Neural progenitor cell (in vitro differentiated cells): ENCODE data around the gene CLTB. TPM values are rescaled to one million over a fixed set of nuclear protein-coding genes. Genes with fewer than 3 reads are reported as not detected.

ENCODE experiments used
- DNase-seq: peaks from one replicate; pipeline ENCODE4 v3.0.0-alpha.2; 2016; ENCODE audit warnings: low spot score
- H2AFZ ChIP-seq: fragments of 200-600 bp; sonication (generic); replicated peaks from 2 replicates; pipeline ENCODE4 v1.6.1; 2016; ENCODE audit warnings: antibody characterized with exemption
- H3F3A ChIP-seq: fragments of 200-600 bp; sonication (generic); 2 replicates; pipeline ENCODE4 v1.6.1; 2016; ENCODE audit warnings: antibody characterized with exemption, low read depth
- H3K27ac ChIP-seq: fragments of 200-600 bp; sonication (generic); 2 replicates; pipeline ENCODE4 v1.5.1; 2016; ENCODE audit warnings: mild to moderate bottlenecking
- H3K27me3 ChIP-seq: fragments of 200-600 bp; sonication (generic); 2 replicates; pipeline ENCODE4 v1.6.1; 2016; ENCODE audit warnings: mild to moderate bottlenecking, moderate library complexity
- H3K36me3 ChIP-seq: fragments of 200-600 bp; sonication (generic); 2 replicates; pipeline ENCODE4 v1.5.1; 2016
- H3K4me1 ChIP-seq: fragments of 200-600 bp; sonication (generic); 2 replicates; pipeline ENCODE4 v1.6.1; 2016; ENCODE audit warnings: mixed run types
- H3K4me2 ChIP-seq: fragments of 200-600 bp; sonication (generic); 2 replicates; pipeline ENCODE4 v1.6.1; 2016
- H3K4me3 ChIP-seq: fragments of 200-600 bp; sonication (generic); 2 replicates; pipeline ENCODE4 v1.5.1; 2016
- H3K79me2 ChIP-seq: fragments of 200-600 bp; sonication (generic); 2 replicates; pipeline ENCODE4 v1.6.1; 2016; ENCODE audit warnings: low read depth
- H3K9ac ChIP-seq: fragments of 200-600 bp; sonication (generic); 2 replicates; pipeline ENCODE4 v1.6.1; 2016
- H3K9me3 ChIP-seq: fragments of 200-600 bp; sonication (generic); 2 replicates; pipeline ENCODE4 v1.5.1; 2016; ENCODE audit warnings: low read depth
- H4K20me1 ChIP-seq: fragments of 200-600 bp; sonication (generic); 2 replicates; pipeline ENCODE4 v1.6.1; 2016; ENCODE audit warnings: low read depth
- H3K27ac Mint-ChIP-seq: 3 replicates; pipeline ENCODE4 v1.8.0; 2021; ENCODE audit warnings: mixed read lengths
- H3K27me3 Mint-ChIP-seq: 2 replicates; pipeline ENCODE4 v1.8.0; 2022; ENCODE audit warnings: low read depth, mild to moderate bottlenecking, inconsistent platforms, moderate library complexity, mixed read lengths; ENCODE audit not compliant: insufficient read depth
- H3K36me3 Mint-ChIP-seq: 3 replicates; pipeline ENCODE4 v1.8.0; 2021; ENCODE audit warnings: mixed read lengths
- H3K4me1 Mint-ChIP-seq: 3 replicates; pipeline ENCODE4 v1.8.0; 2021; ENCODE audit warnings: mixed read lengths
- H3K4me3 Mint-ChIP-seq: 3 replicates; pipeline ENCODE4 v1.8.0; 2021; ENCODE audit warnings: mild to moderate bottlenecking, moderate library complexity, mixed read lengths
- H3K9me3 Mint-ChIP-seq: 3 replicates; pipeline ENCODE4 v1.8.0; 2020; ENCODE audit warnings: mixed read lengths
- EZH2 ChIP-seq: fragments of 200-600 bp; sonication (generic); IDR thresholded peaks from 2 replicates; pipeline ENCODE4 v1.6.1; 2017; ENCODE audit warnings: antibody characterized with exemption, mild to moderate bottlenecking, moderate library complexity
- EZH2phosphoT487 ChIP-seq: fragments of 200-600 bp; sonication (generic); IDR thresholded peaks from 2 replicates; pipeline ENCODE4 v1.6.1; 2017; ENCODE audit warnings: antibody characterized with exemption
- total RNA-seq: library from RNA; depleted of rRNA; stranded (reverse); fragments of >200 nt; gene quantifications from 2 replicates; pipeline ENCODE4 v1.2.3, GENCODE V29; 2015; ENCODE audit warnings: low replicate concordance
- TF ChIP-seq, protein P1 (sequence below): fragments of 200-600 bp; sonication (generic); IDR thresholded peaks from 2 replicates; pipeline ENCODE4 v1.5.1; 2017; ENCODE audit warnings: antibody characterized with exemption, mild to moderate bottlenecking

CLTB gene
- total RNA-seq, 1 donor from 2014 or later: 12.6 TPM

DNA sequence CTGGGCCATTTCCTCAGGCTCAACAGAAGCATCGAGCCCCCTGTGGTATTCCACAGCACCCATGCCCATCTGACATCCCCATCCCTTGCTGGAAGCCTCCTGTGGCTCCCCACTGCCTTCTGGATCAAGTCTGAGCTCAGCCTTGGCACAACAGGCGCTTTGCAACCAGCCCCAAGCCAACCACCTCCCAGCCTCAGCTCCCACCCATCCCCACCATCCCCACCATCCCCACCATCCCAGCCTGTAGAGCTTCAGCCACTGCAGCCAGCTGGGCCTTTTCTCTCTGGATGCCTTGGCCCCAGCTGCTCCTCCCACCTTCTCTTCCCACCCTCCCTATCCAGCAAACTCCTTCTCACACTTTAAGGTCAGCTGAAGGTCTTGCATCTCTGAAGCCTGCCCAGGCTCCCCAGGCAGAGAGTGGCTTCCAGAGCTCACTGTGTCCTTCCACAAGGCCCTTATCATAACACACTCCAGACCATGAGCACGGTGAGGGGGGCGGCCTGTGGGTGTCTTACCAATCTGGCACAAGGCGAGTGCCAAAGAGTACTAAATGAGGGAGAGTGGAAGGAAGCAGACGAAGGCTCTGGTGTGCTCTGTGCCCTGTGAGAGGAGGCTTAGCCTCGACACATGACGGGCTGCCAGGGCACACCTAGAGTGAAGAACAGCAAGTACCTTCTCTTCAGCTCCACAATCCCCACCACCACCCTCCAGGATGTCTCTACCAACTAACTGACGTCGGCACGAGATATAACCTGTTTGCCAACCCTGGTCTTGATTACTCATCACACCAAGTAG is 21.3 kb downstream of the CLTB start:
- H3K36me3 Mint-ChIP-seq: peaks cover 2% of the 10 kb centered on the region
- no peaks in the 10 kb centered on the region for H3K27me3 ChIP-seq
- TF ChIP-seq EZH2 (no peak), EZH2phosphoT487 (no peak)
- TF ChIP-seq, protein P1, sequence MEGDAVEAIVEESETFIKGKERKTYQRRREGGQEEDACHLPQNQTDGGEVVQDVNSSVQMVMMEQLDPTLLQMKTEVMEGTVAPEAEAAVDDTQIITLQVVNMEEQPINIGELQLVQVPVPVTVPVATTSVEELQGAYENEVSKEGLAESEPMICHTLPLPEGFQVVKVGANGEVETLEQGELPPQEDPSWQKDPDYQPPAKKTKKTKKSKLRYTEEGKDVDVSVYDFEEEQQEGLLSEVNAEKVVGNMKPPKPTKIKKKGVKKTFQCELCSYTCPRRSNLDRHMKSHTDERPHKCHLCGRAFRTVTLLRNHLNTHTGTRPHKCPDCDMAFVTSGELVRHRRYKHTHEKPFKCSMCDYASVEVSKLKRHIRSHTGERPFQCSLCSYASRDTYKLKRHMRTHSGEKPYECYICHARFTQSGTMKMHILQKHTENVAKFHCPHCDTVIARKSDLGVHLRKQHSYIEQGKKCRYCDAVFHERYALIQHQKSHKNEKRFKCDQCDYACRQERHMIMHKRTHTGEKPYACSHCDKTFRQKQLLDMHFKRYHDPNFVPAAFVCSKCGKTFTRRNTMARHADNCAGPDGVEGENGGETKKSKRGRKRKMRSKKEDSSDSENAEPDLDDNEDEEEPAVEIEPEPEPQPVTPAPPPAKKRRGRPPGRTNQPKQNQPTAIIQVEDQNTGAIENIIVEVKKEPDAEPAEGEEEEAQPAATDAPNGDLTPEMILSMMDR: no peak
- no peak overlapping the region for H3K4me3 ChIP-seq
- H3K27ac Mint-ChIP-seq: no peak overlapping the region
- no peak overlapping the region for H3K27ac ChIP-seq
- no peak overlapping the region for H3K9ac ChIP-seq
- DNase-seq: no peak
- no peaks in the 10 kb centered on the region for H3K4me1 Mint-ChIP-seq
- no peak overlapping the region for H3K4me3 Mint-ChIP-seq
- peaks cover 7% of the 10 kb centered on the region for H3K79me2 ChIP-seq
- H3K36me3 ChIP-seq: no peaks in the 10 kb centered on the region
- no peak overlapping the region for H3K4me2 ChIP-seq
- no peak overlapping the region for H2AFZ ChIP-seq
- no peaks in the 10 kb centered on the region for H4K20me1 ChIP-seq
- no peaks in the 10 kb centered on the region for H3K4me1 ChIP-seq
- no peaks in the 10 kb centered on the region for H3F3A ChIP-seq
- H3K9me3 Mint-ChIP-seq: no peaks in the 10 kb centered on the region
- H3K9me3 ChIP-seq: no peaks in the 10 kb centered on the region
- H3K27me3 Mint-ChIP-seq: peaks cover 5% of the 10 kb centered on the region

DNA sequence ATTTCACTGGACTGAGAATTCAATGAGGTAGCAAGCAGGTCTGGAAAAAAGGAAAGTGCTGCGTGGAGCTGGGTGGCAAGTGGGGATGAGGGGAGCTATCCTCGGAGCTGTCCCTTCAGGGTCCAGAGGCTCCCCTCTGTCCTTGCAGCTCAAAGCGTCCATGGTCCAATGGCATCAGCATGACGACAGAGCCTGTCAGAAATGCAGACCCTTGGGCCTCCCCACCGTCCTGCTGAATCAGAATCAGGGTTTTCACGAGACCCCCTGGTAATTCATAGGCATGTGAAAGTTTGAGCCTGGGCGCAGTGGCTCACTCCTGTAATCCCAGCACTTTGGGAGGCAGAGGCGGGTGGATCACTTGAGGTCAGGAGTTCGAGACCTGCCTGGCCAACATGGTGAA is 22.2 kb downstream of the CLTB start:
- H3K4me3 ChIP-seq: no peak overlapping the region
- H3K4me2 ChIP-seq: no peak overlapping the region
- H4K20me1 ChIP-seq: no peaks in the 10 kb centered on the region
- no peaks in the 10 kb centered on the region for H3K9me3 Mint-ChIP-seq
- H3K27me3 ChIP-seq: no peaks in the 10 kb centered on the region
- H3K4me1 ChIP-seq: peaks cover 4% of the 10 kb centered on the region
- no peak overlapping the region for H3K9ac ChIP-seq
- H3K4me3 Mint-ChIP-seq: no peak overlapping the region
- no peaks in the 10 kb centered on the region for H3K36me3 ChIP-seq
- peaks cover 6% of the 10 kb centered on the region for H3F3A ChIP-seq
- peaks cover 5% of the 10 kb centered on the region for H3K4me1 Mint-ChIP-seq
- H3K79me2 ChIP-seq: peaks cover 15% of the 10 kb centered on the region
- no peak overlapping the region for H2AFZ ChIP-seq
- no peak overlapping the region for H3K27ac ChIP-seq
- H3K9me3 ChIP-seq: no peaks in the 10 kb centered on the region
- H3K27ac Mint-ChIP-seq: no peak overlapping the region
- peaks cover 3% of the 10 kb centered on the region for H3K36me3 Mint-ChIP-seq
- no peak for DNase-seq
- peaks cover 8% of the 10 kb centered on the region for H3K27me3 Mint-ChIP-seq
- TF ChIP-seq EZH2phosphoT487 (no peak), EZH2 (no peak)
- TF ChIP-seq, protein P1: no peak

DNA sequence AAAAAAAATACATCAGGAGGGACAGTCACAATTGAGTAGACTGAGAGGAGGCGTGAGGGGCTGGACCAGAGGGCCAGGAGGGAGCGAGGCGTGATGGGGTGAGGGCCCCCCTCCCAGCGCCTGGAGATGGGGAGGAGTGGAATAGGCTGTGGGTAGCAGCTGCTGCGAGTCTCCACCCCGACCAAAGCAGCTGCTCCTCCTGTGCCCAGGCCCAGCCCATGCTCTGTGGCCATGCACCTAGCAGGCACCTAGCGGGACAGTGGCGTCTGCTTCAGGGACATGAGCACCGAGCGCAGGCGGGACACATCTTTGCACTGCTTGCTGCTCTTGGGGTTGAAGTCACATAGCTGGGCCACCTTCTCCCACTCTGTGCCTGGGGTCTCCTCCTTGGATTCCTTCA is 23.8 kb downstream of the CLTB start:
- no peaks in the 10 kb centered on the region for H3K9me3 ChIP-seq
- Mint-ChIP-seq H3K27me3 (peaks cover 14% of the 10 kb centered on the region), H3K27ac (no peak overlapping the region), H3K36me3 (peaks cover 3% of the 10 kb centered on the region), H3K4me3 (no peak overlapping the region), H3K4me1 (peaks cover 10% of the 10 kb centered on the region), H3K9me3 (no peaks in the 10 kb centered on the region)
- TF ChIP-seq, protein P1: no peak
- no peak for TF ChIP-seq EZH2phosphoT487
- no peak for TF ChIP-seq EZH2
- H2AFZ ChIP-seq: no peak overlapping the region
- H3K4me3 ChIP-seq: no peak overlapping the region
- H3K36me3 ChIP-seq: no peaks in the 10 kb centered on the region
- H3K9ac ChIP-seq: no peak overlapping the region
- no peak overlapping the region for H3K4me2 ChIP-seq
- H3F3A ChIP-seq: peaks cover 7% of the 10 kb centered on the region
- H3K27me3 ChIP-seq: no peaks in the 10 kb centered on the region
- DNase-seq: no peak
- H3K4me1 ChIP-seq: peaks cover 6% of the 10 kb centered on the region
- H4K20me1 ChIP-seq: peaks cover 4% of the 10 kb centered on the region
- peaks cover 24% of the 10 kb centered on the region for H3K79me2 ChIP-seq
- no peak overlapping the region for H3K27ac ChIP-seq
